ENCODE measurements around the gene INSR.

INSR gene

GRCh38 chr19:7219056-7219455 lies 75.2 kb downstream of the INSR start:
- no peak overlapping the region for H3K4me3 ChIP-seq (ENCODE audit: low read depth, low read length)
- TF ChIP-seq CTCF (IDR thresholded peaks at IDR 0.05; ENCODE audit: low read depth, low read length) = no peak

- no peak for TF ChIP-seq CTCF (IDR thresholded peaks at IDR 0.05; ENCODE audit: low read depth, low read length)
- H3K4me3 ChIP-seq (ENCODE audit: low read depth, low read length) = no peak overlapping the region
Observed at GRCh38 chr19:7217861-7218260, 76.4 kb downstream of the INSR start.

- TF ChIP-seq CTCF (IDR thresholded peaks at IDR 0.05; ENCODE audit: low read depth, low read length) = no peak
- H3K4me3 ChIP-seq (ENCODE audit: low read depth, low read length) = no peak overlapping the region
Observed at GRCh38 chr19:7216373-7216902, 77.8 kb downstream of the INSR start.

GRCh38 chr19:7215176-7215575 lies 79.0 kb downstream of the INSR start:
- TF ChIP-seq CTCF (IDR thresholded peaks at IDR 0.05; ENCODE audit: low read depth, low read length) = no peak
- H3K4me3 ChIP-seq (ENCODE audit: low read depth, low read length) = no peak overlapping the region

GRCh38 chr19:7214324-7215089 lies 79.7 kb downstream of the INSR start:
- TF ChIP-seq CTCF (IDR thresholded peaks at IDR 0.05; ENCODE audit: low read depth, low read length) = no peak
- H3K4me3 ChIP-seq (ENCODE audit: low read depth, low read length) = no peak overlapping the region

GRCh38 chr19:7213628-7214323 lies 80.4 kb downstream of the INSR start:
- no peak for TF ChIP-seq CTCF (IDR thresholded peaks at IDR 0.05; ENCODE audit: low read depth, low read length)
- H3K4me3 ChIP-seq (ENCODE audit: low read depth, low read length) = no peak overlapping the region
